Common myeloid progenitor, CD34-positive (primary cell): ENCODE data around the gene ATP1A3.

Experiments
- CTCF ChIA-PET: fragments of 350-600 bp; sonication (Branson Sonifier 250); formaldehyde crosslinking; loops from one replicate; lab custom pipeline; 2021; ENCODE audit warnings: antibody characterized with exemption; lab: Charles Lee
- POLR2A ChIA-PET: fragments of 350-600 bp; sonication (Branson Sonifier 250); formaldehyde crosslinking; loops from one replicate; lab custom pipeline; 2021; ENCODE audit warnings: antibody characterized with exemption; lab: Charles Lee
- DNase-seq, 3 donors: peaks; one replicate each; pipeline versions ENCODE4 v3.0.0 to v3.0.0-alpha.2; 2013
- H3K27ac ChIP-seq, 2 experiments: 1 replicate in 1 of 2; 2 replicates in 1 of 2; pipeline ENCODE4 v1.7.0; 2013; ENCODE audit warnings: inconsistent platforms in 2 of 2, low read length in 2 of 2, mild to moderate bottlenecking in 2 of 2, low read depth in 1 of 2, moderate library complexity in 1 of 2; ENCODE audit not compliant: severe bottlenecking in 2 of 2, insufficient read depth in 1 of 2, poor library complexity in 1 of 2
- H3K27me3 ChIP-seq, 5 experiments: replicated peaks in 2 of 5; 1 replicate in 3 of 5; 2 replicates in 2 of 5; pipeline versions ENCODE4 v1.6.1 to v1.7.0; 2013; ENCODE audit warnings: low read length in 4 of 5, mild to moderate bottlenecking in 2 of 5, moderate library complexity in 2 of 5, inconsistent platforms in 1 of 5; ENCODE audit not compliant: insufficient read depth in 5 of 5, control insufficient read depth in 4 of 5
- H3K36me3 ChIP-seq, 4 experiments: 1 replicate in 2 of 4; 2 replicates in 2 of 4; pipeline versions ENCODE4 v1.6.1 to v1.7.0; 2013; ENCODE audit warnings: low read length in 3 of 4, control low read depth in 1 of 4, mild to moderate bottlenecking in 1 of 4; ENCODE audit not compliant: control insufficient read depth in 4 of 4, insufficient read depth in 4 of 4
- H3K4me1 ChIP-seq, 4 experiments: 1 replicate in 3 of 4; 2 replicates in 1 of 4; pipeline versions ENCODE4 v1.6.1 to v1.7.1; 2013; ENCODE audit warnings: low read length in 3 of 4, mild to moderate bottlenecking in 3 of 4, control low read depth in 1 of 4, inconsistent platforms in 1 of 4, moderate library complexity in 1 of 4; ENCODE audit not compliant: control insufficient read depth in 4 of 4, insufficient read depth in 4 of 4; ENCODE audit errors: control extremely low read depth in 1 of 4
- H3K4me3 ChIP-seq, 7 experiments: 1 replicate in 4 of 7; 2 replicates in 3 of 7; pipeline versions ENCODE4 v1.5.1 to v1.7.0; 2013; ENCODE audit warnings: mild to moderate bottlenecking in 7 of 7, low read length in 6 of 7, moderate library complexity in 6 of 7, inconsistent platforms in 2 of 7, low read depth in 2 of 7, control low read depth in 1 of 7; ENCODE audit not compliant: insufficient read depth in 4 of 7, control insufficient read depth in 1 of 7; ENCODE audit errors: extremely low read depth in 1 of 7
- H3K9me3 ChIP-seq, 5 experiments: 1 replicate in 4 of 5; 2 replicates in 1 of 5; pipeline versions ENCODE4 v1.6.1 to v1.7.1; 2013; ENCODE audit warnings: low read length in 4 of 5, mild to moderate bottlenecking in 2 of 5, inconsistent platforms in 1 of 5, low read depth in 1 of 5, moderate library complexity in 1 of 5; ENCODE audit not compliant: control insufficient read depth in 4 of 5, insufficient read depth in 2 of 5; ENCODE audit errors: control extremely low read depth in 1 of 5
- WGBS: methylation state at CpG from one replicate; pipeline ENCODE4 v1.1.5; 2013; ENCODE audit not compliant: insufficient coverage; 5-methylcytosine and 5-hydroxymethylcytosine counted together

ATP1A3 gene

GRCh38 chr19:41930322-41930722, 63.7 kb downstream of the ATP1A3 start:
- H3K4me1 ChIP-seq: peaks cover 0 to 35% (median 28%) of the 10 kb centered on the region in 4 experiments
- peaks cover 0 to 61% (median 39%) of the 10 kb centered on the region in 5 experiments for H3K27me3 ChIP-seq
- no peaks in the 10 kb centered on the region for H3K36me3 ChIP-seq
- no peak for DNase-seq
- H3K9me3 ChIP-seq: no peaks in the 10 kb centered on the region
- ChIA-PET CTCF (interaction anchor here (0.9 to 2.7 kb wide), 4 partner anchors 16 to 70 kb away, joined by 3 to 11 read pairs (median 6); partner anchors contain the start of gene RPS19), POLR2A (no interaction called here)
- no peak overlapping the region for H3K4me3 ChIP-seq
- no peak overlapping the region for H3K27ac ChIP-seq
- WGBS: 57% methylated on average over 1 of the region's 7 CpGs

- H3K4me1 ChIP-seq: peaks cover 0 to 30% (median 25%) of the 10 kb centered on the region in 4 experiments
- WGBS: 29% methylated on average over 10 of the region's 14 CpGs
- no peak for DNase-seq
- no peak overlapping the region for H3K4me3 ChIP-seq
- CTCF ChIA-PET: interaction anchor here (0.7 to 2.7 kb wide), 4 partner anchors 22 to 60 kb away, joined by 3 to 11 read pairs (median 4); no protein-coding TSS in a partner anchor
- no peaks in the 10 kb centered on the region for H3K9me3 ChIP-seq
- H3K27me3 ChIP-seq: peaks cover 0 to 63% (median 43%) of the 10 kb centered on the region in 5 experiments
- H3K36me3 ChIP-seq: no peaks in the 10 kb centered on the region
- POLR2A ChIA-PET: interaction anchor here (0.7 kb wide), 1 partner anchor 40 kb away, joined by 3 read pairs; no protein-coding TSS in a partner anchor
- H3K27ac ChIP-seq: no peak overlapping the region
These were observed 64.4 kb downstream of the ATP1A3 start for GRCh38 chr19:41929536-41930071.

- POLR2A ChIA-PET: interaction anchor here (0.7 kb wide), 1 partner anchor 39 kb away, joined by 3 read pairs; no protein-coding TSS in a partner anchor
- H3K27me3 ChIP-seq: peaks cover 0 to 70% (median 49%) of the 10 kb centered on the region in 5 experiments
- H3K9me3 ChIP-seq: no peaks in the 10 kb centered on the region
- H3K36me3 ChIP-seq: no peaks in the 10 kb centered on the region
- peak in 2 of 3 donors; percentile 70 to 85 for DNase-seq
- 6% methylated on average over 24 of the region's 29 CpGs for WGBS
- peaks cover 0 to 23% (median 22%) of the 10 kb centered on the region in 4 experiments for H3K4me1 ChIP-seq
- no peak overlapping the region for H3K27ac ChIP-seq
- CTCF ChIA-PET: interaction anchor here (0.7 to 2.7 kb wide), 4 partner anchors 22 to 59 kb away, joined by 3 to 11 read pairs (median 4); no protein-coding TSS in a partner anchor
- H3K4me3 ChIP-seq: peak overlapping the region; percentile 16 to 80 (median 53)
These were observed 65.1 kb downstream of the ATP1A3 start for GRCh38 chr19:41928754-41929535.

GRCh38 chr19:41928221-41928683, 65.8 kb downstream of the ATP1A3 start, which contains the start of gene ERFL:
Gene ERFL, minus strand, starts transcription at chr19:41928449. Its CDS starts 15,530 bp downstream, at chr19:41912919.
- WGBS: 0% methylated on average over 37 of the region's 49 CpGs
- no peak within 1 kb of the TSS for H3K27ac ChIP-seq
- H3K4me1 ChIP-seq: peaks cover 0 to 19% (median 17%) of the 10 kb centered on the region in 4 experiments
- no peaks in the 10 kb centered on the region for H3K36me3 ChIP-seq
- CTCF ChIA-PET: interaction anchor here (1.2 to 1.4 kb wide), 2 partner anchors 13 to 55 kb away, joined by 3 to 4 read pairs; no protein-coding TSS in a partner anchor
- POLR2A ChIA-PET: no interaction called here
- peak within 1 kb of the TSS; percentile 48 to 80 (median 61) for H3K4me3 ChIP-seq
- DNase-seq: no peak
- peaks cover 0 to 73% (median 50%) of the 10 kb centered on the region in 5 experiments for H3K27me3 ChIP-seq
- H3K9me3 ChIP-seq: no peaks in the 10 kb centered on the region

GRCh38 chr19:41927497-41928192, 66.4 kb downstream of the ATP1A3 start:
- no peaks in the 10 kb centered on the region for H3K36me3 ChIP-seq
- no peak for DNase-seq
- ChIA-PET POLR2A (no interaction called here), CTCF (interaction anchor here (1.2 to 1.4 kb wide), 2 partner anchors 14 to 54 kb away, joined by 3 to 4 read pairs; no protein-coding TSS in a partner anchor)
- no peaks in the 10 kb centered on the region for H3K9me3 ChIP-seq
- H3K27me3 ChIP-seq: peaks cover 0 to 79% (median 56%) of the 10 kb centered on the region in 5 experiments
- peak overlapping the region; percentile 48 to 80 (median 61) for H3K4me3 ChIP-seq
- H3K4me1 ChIP-seq: peaks cover 0 to 17% (median 15%) of the 10 kb centered on the region in 4 experiments
- WGBS: 19% methylated on average over 18 of the region's 43 CpGs
- H3K27ac ChIP-seq: no peak overlapping the region

- 63% methylated on average over 7 of the region's 16 CpGs for WGBS
- CTCF ChIA-PET: interaction anchor here (1.4 kb wide), 1 partner anchor 54 kb away, joined by 4 read pairs; no protein-coding TSS in a partner anchor
- peaks cover 0 to 86% (median 62%) of the 10 kb centered on the region in 5 experiments for H3K27me3 ChIP-seq
- no peak overlapping the region for H3K4me3 ChIP-seq
- H3K27ac ChIP-seq: no peak overlapping the region
- POLR2A ChIA-PET: no interaction called here
- H3K9me3 ChIP-seq: no peaks in the 10 kb centered on the region
- no peaks in the 10 kb centered on the region for H3K36me3 ChIP-seq
- peaks cover 0 to 19% (median 15%) of the 10 kb centered on the region in 4 experiments for H3K4me1 ChIP-seq
- no peak for DNase-seq
These were observed 67.1 kb downstream of the ATP1A3 start for GRCh38 chr19:41926763-41927496.
